Measurements from ENCODE around the gene ZBTB7B.
"Not testable (repeated sequence)": the region's sequence is repeated elsewhere in the genome, so short reads cannot be mapped to it uniquely, and the experiment has no call there.

ZBTB7B gene

DNA sequence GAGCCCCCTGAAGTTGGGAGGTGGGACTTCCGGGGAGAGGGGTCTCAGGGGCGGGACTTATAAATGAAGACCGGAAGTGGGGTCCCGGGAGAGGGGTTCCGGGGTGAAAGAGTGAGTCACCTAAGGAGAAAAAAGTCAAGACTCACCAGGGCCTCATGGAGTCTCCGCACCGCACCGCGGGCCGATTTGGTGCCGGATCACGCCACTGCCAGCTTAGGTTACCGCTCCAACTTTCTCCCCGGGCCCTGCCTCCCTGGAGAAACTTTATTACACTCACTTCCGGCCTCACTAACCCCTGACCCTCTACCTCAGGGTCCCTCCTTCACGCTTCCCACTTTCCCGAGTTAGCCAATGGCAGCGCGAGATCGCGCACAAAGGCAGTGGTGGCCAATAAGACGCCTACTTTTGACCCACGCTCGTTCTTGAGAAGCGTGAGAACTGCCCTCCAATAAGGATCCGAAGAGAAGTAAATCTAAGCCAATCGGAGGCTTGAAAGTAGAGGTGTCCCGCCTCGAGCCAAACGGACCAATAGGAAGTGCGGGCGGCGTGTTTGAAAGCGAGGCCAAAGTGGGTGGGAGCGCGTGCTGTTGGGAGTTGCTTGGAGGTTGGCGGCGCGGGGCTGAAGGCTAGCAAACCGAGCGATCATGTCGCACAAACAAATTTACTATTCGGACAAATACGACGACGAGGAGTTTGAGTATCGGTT, 28.3 kb upstream of the ZBTB7B start, which contains the start of gene CKS1B:
TSS of gene CKS1B (plus strand) at position 580 of the 706 bp plus-strand sequence. CDS start at position 645, 65 bp downstream.
- peak; percentile 94 for ATAC-seq
- H3K4me1 Mint-ChIP-seq: peaks cover 37% of the 10 kb centered on the region
- H3K27me3 Mint-ChIP-seq: no peaks in the 10 kb centered on the region
- H3K4me3 Mint-ChIP-seq: no peak within 1 kb of the TSS
- H3K36me3 Mint-ChIP-seq: peaks cover 11% of the 10 kb centered on the region
- no peaks in the 10 kb centered on the region for H3K9me3 Mint-ChIP-seq
- H3K27ac Mint-ChIP-seq: no peak within 1 kb of the TSS

DNA sequence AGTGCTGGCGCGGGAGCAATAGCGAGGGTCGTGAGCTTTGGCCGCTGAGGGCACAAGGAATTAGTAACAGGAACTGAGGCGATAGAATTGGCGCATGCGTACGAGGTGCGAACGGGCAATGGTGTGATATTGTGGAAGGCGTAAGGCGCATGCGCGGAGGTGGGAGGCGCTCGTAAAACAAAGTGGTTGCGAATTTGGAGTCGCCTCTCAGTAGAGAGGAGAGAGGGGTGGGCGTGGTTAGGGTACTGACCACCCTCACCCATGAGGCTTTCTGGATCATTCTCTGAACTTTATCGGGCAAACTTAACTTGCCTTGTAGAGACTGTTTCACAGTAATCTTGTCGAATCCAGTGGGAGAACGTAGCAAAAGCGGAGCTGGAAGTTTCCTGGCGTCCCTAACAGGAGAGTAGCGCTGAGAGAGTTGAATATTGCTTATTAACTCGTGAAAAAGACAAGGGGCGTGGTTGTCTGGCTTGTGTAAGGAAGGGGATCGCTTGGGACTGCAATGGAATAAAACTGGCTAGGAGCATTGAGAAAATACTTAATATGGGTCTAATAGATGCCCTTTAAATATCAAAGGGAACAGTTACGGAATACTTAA, 27.7 kb upstream of the ZBTB7B start:
- ATAC-seq: peak; percentile 81
- H3K27me3 Mint-ChIP-seq: no peaks in the 10 kb centered on the region
- no peak overlapping the region for H3K27ac Mint-ChIP-seq
- H3K36me3 Mint-ChIP-seq: peaks cover 11% of the 10 kb centered on the region
- H3K9me3 Mint-ChIP-seq: no peaks in the 10 kb centered on the region
- H3K4me1 Mint-ChIP-seq: peaks cover 33% of the 10 kb centered on the region
- H3K4me3 Mint-ChIP-seq: no peak overlapping the region

DNA sequence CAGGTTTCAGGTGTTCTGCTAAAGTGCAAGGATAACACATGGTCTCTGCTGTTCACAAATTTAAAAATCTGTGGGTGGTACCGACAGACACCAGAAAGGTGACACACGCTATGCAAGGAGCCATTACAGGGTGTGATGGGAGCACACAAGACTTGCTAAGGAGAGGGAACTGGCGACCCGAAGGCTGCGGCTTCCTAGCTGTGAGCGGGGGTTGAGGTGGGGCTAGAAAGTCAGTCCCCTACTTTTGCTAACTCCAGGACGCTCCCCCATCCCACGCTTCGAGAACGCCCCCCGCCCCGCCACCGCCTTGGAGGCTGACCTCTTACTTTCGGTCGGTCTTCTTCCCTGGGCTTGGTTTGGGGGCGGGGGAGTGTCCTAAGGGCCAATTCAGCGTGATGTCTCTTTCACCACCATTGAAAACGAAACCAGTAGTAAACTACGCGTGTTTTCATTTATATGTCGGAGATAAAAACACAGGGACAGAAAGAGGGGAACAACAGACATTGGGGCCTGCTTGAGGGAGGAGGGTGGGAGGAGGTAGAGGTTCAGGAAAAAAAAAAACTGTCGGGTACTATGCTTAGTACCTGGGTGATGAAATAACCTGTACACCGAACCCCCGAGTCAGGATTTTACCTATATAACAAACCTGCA, 27.1 kb upstream of the ZBTB7B start:
- no peak overlapping the region for H3K4me3 Mint-ChIP-seq

DNA sequence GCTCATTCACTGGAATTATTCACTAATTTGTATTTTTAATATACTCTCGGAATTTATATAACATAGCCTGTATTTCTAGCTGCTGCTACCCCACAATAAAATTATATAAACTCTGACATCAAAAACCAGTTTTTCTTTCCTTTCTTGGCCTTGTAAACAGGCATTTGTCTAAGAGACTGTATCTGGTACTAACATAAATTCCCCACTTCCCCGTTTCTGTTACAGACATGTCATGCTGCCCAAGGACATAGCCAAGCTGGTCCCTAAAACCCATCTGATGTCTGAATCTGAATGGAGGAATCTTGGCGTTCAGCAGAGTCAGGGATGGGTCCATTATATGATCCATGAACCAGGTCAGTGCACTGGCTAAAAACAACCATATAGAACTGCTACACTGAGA, 24.8 kb upstream of the ZBTB7B start:
- H3K9me3 Mint-ChIP-seq, H3K4me3 Mint-ChIP-seq, H3K27ac Mint-ChIP-seq, ATAC-seq, H3K36me3 Mint-ChIP-seq, H3K27me3 Mint-ChIP-seq: not testable (repeated sequence)
- H3K4me1 Mint-ChIP-seq: peaks cover 11% of the 10 kb centered on the region

More for the DNA sequence above, 27.1 kb upstream of the ZBTB7B start:
- Mint-ChIP-seq H3K9me3 (no peaks in the 10 kb centered on the region), H3K27me3 (no peaks in the 10 kb centered on the region), H3K4me1 (peaks cover 31% of the 10 kb centered on the region), H3K27ac (no peak overlapping the region), H3K36me3 (peaks cover 11% of the 10 kb centered on the region)
- peak; percentile 10 for ATAC-seq

DNA sequence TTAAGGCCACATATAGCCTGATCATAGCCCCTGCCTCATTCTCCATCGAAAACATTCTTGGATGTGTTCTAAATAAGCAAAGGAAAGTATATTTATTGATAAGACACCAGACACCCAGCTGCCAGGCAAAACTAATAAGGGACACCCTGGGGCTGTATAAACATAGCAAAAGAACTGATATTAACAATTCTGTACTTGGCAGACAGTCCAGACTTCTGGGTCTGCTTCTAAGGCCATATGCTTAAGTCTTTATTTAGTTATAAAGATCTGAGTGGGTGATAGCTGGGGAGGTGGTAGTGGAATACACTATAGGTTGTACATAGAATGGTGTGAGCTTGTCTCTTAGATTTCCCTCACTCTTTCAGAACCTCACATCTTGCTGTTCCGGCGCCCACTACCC, 24.2 kb upstream of the ZBTB7B start:
- Mint-ChIP-seq H3K9me3 (no peaks in the 10 kb centered on the region), H3K27me3 (no peaks in the 10 kb centered on the region), H3K27ac (no peak overlapping the region), H3K4me1 (peaks cover 8% of the 10 kb centered on the region), H3K4me3 (no peak overlapping the region), H3K36me3 (peaks cover 5% of the 10 kb centered on the region)
- ATAC-seq: no peak

DNA sequence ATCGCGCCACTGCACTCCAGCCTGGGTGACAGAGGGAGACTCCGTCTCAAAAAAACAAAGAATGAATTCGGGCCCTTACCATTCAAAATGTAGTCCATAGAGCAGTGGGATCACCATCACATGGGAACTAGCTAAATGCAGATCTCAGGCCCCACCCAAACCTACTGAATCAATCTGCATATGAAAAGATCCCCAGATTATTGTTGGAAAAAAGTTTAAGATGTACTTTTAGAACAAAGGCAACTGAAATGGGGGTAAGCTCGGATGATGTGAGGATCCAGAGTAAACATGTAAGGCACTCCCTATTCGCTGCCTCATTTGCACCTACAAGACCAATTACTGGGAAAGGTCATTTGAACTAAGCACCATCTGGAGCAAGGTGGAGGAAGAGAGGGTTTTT, 20.3 kb upstream of the ZBTB7B start:
- Mint-ChIP-seq H3K27me3 (no peaks in the 10 kb centered on the region), H3K4me1 (peaks cover 16% of the 10 kb centered on the region), H3K4me3 (no peak overlapping the region), H3K27ac (no peak overlapping the region), H3K9me3 (no peaks in the 10 kb centered on the region), H3K36me3 (peaks cover 5% of the 10 kb centered on the region)
- ATAC-seq: no peak

DNA sequence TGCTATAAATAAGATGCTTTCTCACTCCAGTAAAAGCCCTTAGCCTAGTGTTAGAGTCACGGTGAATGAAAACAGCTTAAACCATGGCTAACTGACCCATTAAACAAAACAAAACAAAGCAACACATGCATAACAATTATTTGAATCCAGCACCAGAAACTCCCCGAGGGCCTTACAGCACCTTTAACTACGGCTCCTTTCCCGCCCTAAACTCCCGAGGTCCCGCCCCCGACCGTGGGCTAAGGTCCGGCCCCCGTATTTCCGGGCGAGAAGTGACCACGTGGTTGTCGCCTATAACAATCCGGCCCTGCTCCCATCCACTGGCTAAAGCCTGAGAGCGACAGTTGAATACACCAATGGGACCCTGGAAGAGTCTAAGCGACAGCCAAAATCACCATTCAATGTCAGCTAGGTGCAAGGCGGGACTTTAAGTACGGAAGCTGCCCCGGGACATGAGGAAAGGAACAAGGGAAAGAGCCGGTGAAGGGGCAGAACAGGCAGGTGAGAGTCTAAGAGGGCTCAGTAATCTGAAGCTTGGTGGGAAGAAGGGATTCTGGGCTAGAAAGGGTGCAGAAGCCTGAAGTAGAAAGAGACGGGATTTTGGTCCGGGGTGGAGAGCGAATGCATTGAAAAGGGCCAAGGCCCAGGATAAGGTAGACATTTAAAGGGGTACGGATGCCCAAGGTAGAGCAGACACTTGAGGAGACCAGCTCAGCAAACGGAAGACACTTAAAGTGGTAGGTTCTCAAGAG, 19.5 kb upstream of the ZBTB7B start, which contains the start of gene FLAD1:
TSS of gene FLAD1 (plus strand) at position 448 of the 752 bp plus-strand sequence. CDS start 351 bp downstream, outside the sequence.
- Mint-ChIP-seq H3K27me3 (no peaks in the 10 kb centered on the region), H3K36me3 (peaks cover 9% of the 10 kb centered on the region), H3K4me3 (no peak within 1 kb of the TSS), H3K9me3 (no peaks in the 10 kb centered on the region), H3K4me1 (peaks cover 12% of the 10 kb centered on the region), H3K27ac (no peak within 1 kb of the TSS)
- peak; percentile 100 for ATAC-seq

DNA sequence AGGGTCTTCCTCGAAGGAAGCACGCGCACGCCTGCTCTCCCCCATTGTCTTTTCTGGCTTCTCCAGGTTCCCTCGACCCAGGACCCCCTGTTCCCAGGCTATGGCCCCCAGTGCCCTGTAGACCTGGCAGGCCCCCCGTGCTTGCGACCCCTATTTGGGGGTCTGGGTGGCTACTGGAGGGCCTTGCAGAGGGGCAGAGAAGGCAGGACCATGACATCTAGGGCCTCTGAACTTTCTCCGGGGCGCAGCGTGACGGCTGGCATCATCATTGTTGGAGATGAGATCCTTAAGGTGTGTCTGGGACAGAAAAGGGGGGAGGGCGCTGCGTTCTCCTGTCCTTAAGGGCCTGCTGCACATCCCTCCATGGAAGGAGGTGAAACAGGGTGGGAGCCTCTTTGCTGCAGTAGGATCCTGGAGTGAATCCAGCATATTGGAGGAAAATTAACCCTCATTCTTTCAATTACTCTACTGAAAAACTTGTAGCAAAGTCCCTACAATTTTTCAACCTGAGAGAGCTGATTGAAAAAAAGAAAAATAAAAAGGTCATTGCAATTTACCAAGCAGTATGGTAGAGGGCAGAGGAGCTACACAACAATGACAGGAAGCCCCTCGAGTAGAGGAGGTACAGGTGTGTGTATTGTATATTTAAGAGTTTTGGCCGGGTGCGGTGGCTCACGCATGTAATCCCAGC, 18.7 kb upstream of the ZBTB7B start:
- H3K36me3 Mint-ChIP-seq: peaks cover 14% of the 10 kb centered on the region
- no peaks in the 10 kb centered on the region for H3K9me3 Mint-ChIP-seq
- no peaks in the 10 kb centered on the region for H3K27me3 Mint-ChIP-seq
- no peak overlapping the region for H3K27ac Mint-ChIP-seq
- H3K4me3 Mint-ChIP-seq: no peak overlapping the region
- no peak for ATAC-seq
- H3K4me1 Mint-ChIP-seq: peaks cover 21% of the 10 kb centered on the region

DNA sequence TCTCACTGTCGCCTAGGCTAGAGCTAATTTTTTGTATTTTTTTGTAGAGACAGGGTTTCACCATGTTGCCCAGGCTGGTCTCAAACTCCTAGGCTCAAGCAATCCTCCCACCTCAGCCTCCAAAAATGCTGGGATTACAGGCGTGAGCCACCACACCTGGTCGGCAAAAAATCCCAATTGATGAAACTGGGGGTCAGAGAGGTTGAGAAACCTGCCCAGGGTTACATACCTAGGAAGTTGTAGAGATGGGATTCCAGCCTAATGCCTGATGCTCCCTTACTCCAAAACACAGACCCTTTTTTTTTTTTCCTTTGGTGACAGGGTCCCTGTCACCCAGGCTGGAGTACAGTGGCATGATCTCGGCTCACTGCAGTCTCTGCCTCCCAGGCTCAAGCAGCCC, 15.9 kb upstream of the ZBTB7B start:
- not testable (repeated sequence) for ATAC-seq, H3K27ac Mint-ChIP-seq, H3K4me3 Mint-ChIP-seq, H3K9me3 Mint-ChIP-seq, H3K27me3 Mint-ChIP-seq
- peaks cover 31% of the 10 kb centered on the region for H3K4me1 Mint-ChIP-seq
- peaks cover 15% of the 10 kb centered on the region for H3K36me3 Mint-ChIP-seq

DNA sequence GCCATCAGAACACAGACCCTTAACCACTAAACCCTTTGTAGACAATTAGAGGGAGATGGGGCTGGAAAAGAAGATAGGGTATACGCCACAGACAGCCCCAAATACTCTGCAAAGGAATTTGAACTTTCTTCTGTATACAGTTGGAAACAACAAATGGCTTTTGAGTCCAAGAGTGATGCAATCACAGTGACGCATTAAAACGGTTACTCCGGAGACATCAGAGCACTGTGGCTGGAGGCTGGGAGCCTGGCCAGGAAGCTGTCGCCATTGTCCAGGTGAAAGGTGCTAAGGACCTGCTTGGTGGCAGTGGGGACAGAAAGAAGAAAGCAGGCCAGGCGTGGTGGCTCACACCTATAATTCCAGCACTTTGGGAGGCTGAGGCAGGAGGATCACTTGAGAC, 15.3 kb upstream of the ZBTB7B start:
- Mint-ChIP-seq H3K4me1 (peaks cover 33% of the 10 kb centered on the region), H3K4me3 (no peak overlapping the region)
- no peak for ATAC-seq

DNA sequence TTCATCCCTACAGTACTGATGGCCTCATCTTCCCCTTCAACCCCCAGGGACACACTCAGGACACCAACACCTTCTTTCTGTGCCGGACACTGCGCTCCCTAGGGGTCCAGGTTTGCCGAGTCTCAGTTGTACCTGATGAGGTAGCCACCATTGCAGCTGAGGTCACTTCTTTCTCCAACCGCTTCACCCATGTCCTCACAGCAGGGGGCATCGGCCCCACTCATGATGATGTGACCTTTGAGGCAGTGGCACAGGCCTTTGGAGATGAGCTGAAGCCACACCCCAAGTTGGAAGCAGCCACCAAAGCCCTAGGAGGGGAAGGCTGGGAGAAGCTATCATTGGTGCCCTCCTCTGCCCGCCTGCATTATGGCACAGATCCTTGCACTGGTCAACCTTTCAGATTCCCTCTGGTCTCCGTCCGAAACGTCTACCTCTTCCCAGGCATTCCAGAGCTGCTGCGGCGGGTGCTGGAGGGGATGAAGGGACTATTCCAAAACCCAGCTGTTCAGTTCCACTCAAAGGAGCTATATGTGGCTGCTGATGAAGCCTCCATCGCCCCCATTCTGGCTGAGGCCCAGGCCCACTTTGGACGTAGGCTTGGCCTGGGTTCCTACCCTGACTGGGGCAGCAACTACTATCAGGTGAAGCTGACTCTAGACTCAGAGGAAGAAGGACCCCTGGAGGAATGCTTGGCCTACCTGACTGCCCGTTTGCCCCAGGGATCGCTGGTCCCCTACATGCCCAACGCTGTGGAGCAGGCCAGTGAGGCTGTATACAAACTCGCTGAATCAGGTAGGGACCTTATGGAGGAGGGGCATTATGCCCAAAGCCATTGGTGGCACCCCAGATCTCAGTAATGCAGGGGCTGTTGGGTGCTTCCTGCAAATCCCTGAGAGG, 14.3 kb upstream of the ZBTB7B start:
- Mint-ChIP-seq H3K27me3 (no peaks in the 10 kb centered on the region), H3K4me1 (peaks cover 37% of the 10 kb centered on the region)

More for the DNA sequence above, 15.3 kb upstream of the ZBTB7B start:
- Mint-ChIP-seq H3K36me3 (peaks cover 17% of the 10 kb centered on the region), H3K27me3 (no peaks in the 10 kb centered on the region), H3K27ac (no peak overlapping the region), H3K9me3 (no peaks in the 10 kb centered on the region)

DNA sequence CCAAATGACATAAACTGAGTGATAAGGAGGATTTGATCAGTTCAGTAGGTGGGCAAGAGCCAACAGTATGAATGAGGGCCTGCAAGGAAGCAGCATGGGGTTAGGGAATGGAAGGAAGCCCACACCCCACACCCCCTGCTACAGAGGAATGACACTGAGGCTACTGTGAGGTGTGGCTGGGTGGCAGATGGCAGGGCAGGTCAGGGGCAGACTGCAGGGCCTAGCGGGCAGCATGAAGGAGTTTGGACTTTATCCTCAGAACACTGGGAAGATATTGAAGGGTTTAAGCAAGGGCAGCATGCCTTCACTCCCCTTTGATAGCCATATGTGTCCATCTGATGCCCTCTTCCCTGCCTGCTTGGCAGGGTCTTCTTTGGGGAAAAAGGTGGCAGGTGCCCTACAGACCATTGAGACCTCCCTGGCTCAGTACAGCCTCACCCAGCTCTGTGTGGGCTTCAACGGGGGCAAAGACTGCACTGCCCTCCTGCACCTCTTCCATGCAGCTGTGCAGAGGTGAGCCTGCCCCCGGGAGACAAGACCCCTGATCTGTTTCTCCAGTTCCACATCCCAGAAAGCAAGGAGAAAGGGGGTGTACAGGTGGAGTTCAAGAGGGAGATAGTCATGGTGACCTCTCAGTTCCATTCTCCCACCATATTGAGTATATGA, 13.3 kb upstream of the ZBTB7B start:
- Mint-ChIP-seq H3K36me3 (peaks cover 25% of the 10 kb centered on the region), H3K4me1 (peaks cover 35% of the 10 kb centered on the region), H3K9me3 (no peaks in the 10 kb centered on the region), H3K27me3 (no peaks in the 10 kb centered on the region), H3K4me3 (no peak overlapping the region), H3K27ac (no peak overlapping the region)
- ATAC-seq: no peak

More for the DNA sequence above, 14.3 kb upstream of the ZBTB7B start:
- H3K4me3 Mint-ChIP-seq: no peak overlapping the region
- no peak for ATAC-seq
- peaks cover 25% of the 10 kb centered on the region for H3K36me3 Mint-ChIP-seq
- no peaks in the 10 kb centered on the region for H3K9me3 Mint-ChIP-seq
- peak overlapping the region; percentile 30 for H3K27ac Mint-ChIP-seq

DNA sequence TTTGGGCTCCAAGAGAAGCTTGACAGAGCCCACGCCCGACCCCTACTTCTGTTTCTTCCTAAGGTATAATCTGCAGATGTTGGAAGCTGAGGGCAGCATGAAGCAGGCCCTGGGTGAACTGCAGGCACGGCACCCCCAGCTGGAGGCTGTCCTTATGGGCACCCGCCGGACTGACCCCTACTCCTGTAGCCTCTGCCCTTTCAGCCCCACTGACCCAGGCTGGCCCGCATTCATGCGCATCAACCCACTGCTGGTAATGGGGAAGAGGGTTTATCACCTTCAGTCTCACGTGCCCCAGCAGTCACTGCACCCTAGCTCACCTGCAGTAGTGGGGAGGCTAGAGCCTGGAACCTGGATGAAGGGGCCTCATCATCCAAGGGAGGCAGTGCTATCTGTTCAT, 12.3 kb upstream of the ZBTB7B start:
- no peak overlapping the region for H3K27ac Mint-ChIP-seq
- H3K36me3 Mint-ChIP-seq: peaks cover 25% of the 10 kb centered on the region
- no peak overlapping the region for H3K4me3 Mint-ChIP-seq
- no peaks in the 10 kb centered on the region for H3K9me3 Mint-ChIP-seq
- ATAC-seq: no peak
- H3K4me1 Mint-ChIP-seq: peaks cover 41% of the 10 kb centered on the region
- H3K27me3 Mint-ChIP-seq: no peaks in the 10 kb centered on the region

Measured in stimulated activated memory B cell treated with anti-CD40 and anti-IgM and Interleukin-4, amounts not matched to agents 10 μg/mL and 1 μg/mL and 100 μg/mL, for 72 hours (primary cell).